Umbilical cord (tissue), 2 donors: ENCODE measurements around the gene NNMT. TPM values are rescaled to one million over a fixed set of nuclear protein-coding genes. Genes with fewer than 3 reads are reported as not detected.
"Not testable (repeated sequence)": the region's sequence is repeated elsewhere in the genome, so short reads cannot be mapped to it uniquely, and the experiment has no call there.

Experiments
- DNase-seq: peaks from one replicate; pipeline ENCODE4 v3.0.0-alpha.2; 2015; ENCODE audit warnings: low spot score
- total RNA-seq: library from RNA; depleted of rRNA; stranded (reverse); fragments of >200 nt; gene quantifications from one replicate; pipeline ENCODE4 v1.2.3, GENCODE V29; 2014; ENCODE audit warnings: low replicate concordance; ENCODE audit not compliant: insufficient read depth

The NNMT gene
- total RNA-seq, 1 donor from 2014 or later = 871 TPM

GRCh38 chr11:114309517-114309916, 13.3 kb downstream of the NNMT start:
- no peak for DNase-seq

- DNase-seq = no peak
These were observed 13.9 kb downstream of the NNMT start for GRCh38 chr11:114310095-114310494.

- DNase-seq = no peak
These were observed 15.7 kb downstream of the NNMT start for GRCh38 chr11:114311946-114312345.

GRCh38 chr11:114314096-114314495, 17.9 kb downstream of the NNMT start:
- DNase-seq = no peak

- no peak for DNase-seq
These were observed 19.7 kb downstream of the NNMT start for GRCh38 chr11:114315749-114316368.

- peak; percentile 96 for DNase-seq
These were observed 21.0 kb downstream of the NNMT start for GRCh38 chr11:114316980-114317786.

- DNase-seq = no peak
These were observed 21.6 kb downstream of the NNMT start for GRCh38 chr11:114317787-114318137.

- DNase-seq = no peak
These were observed 22.2 kb downstream of the NNMT start for GRCh38 chr11:114318361-114318760.

GRCh38 chr11:114319716-114320328, 23.6 kb downstream of the NNMT start:
- no peak for DNase-seq

- peak; percentile 81 for DNase-seq
These were observed 25.5 kb downstream of the NNMT start for GRCh38 chr11:114321621-114322257.

GRCh38 chr11:114322934-114323333, 26.7 kb downstream of the NNMT start:
- DNase-seq = no peak

- no peak for DNase-seq
These were observed 30.0 kb downstream of the NNMT start for GRCh38 chr11:114326151-114326550.

- DNase-seq = no peak
These were observed 30.6 kb downstream of the NNMT start for GRCh38 chr11:114326776-114327175.

GRCh38 chr11:114330373-114330772, 34.2 kb downstream of the NNMT start:
- DNase-seq = no peak

GRCh38 chr11:114340311-114341131, 44.3 kb downstream of the NNMT start:
- DNase-seq = peak; percentile 78

- not testable (repeated sequence) for DNase-seq
These were observed 45.5 kb downstream of the NNMT start for GRCh38 chr11:114341667-114342066.

GRCh38 chr11:114342476-114342875, 46.3 kb downstream of the NNMT start:
- DNase-seq = no peak

- no peak for DNase-seq
These were observed 46.8 kb downstream of the NNMT start for GRCh38 chr11:114343020-114343419.

- no peak for DNase-seq
These were observed 47.3 kb downstream of the NNMT start for GRCh38 chr11:114343493-114343892.

- no peak for DNase-seq
These were observed 48.3 kb downstream of the NNMT start for GRCh38 chr11:114344494-114344893.

- DNase-seq = no peak
These were observed 49.5 kb downstream of the NNMT start for GRCh38 chr11:114345575-114346222.
